NCI-H345 (cell line): ENCODE data around the gene CCDC134.
"Not testable (repeated sequence)": the region's sequence is repeated elsewhere in the genome, so short reads cannot be mapped to it uniquely, and the experiment has no call there.

Source experiments
- DNase-seq: peaks from one replicate; lab custom pipeline; 2025; lab: John Stamatoyannopoulos, UW

The CCDC134 gene

DNA sequence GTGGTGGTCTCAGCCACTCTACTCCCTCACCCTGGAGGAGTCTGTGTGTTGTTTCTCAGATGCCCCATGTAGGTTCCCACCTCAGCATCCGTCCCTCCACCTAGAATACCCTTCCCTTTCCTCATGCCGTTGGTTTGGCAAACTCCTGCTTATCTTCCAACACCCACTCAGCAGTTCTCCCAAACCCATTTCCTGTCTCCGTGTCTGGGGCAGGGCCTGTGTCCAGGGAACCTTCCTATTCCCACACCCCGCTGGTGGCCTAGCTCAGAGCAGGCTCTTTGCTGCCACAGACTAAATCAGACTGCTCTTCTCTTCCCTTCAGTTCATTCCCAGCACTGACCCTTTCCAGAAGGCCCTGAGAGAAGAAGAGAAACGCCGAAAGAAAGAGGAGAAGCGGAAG, 24.9 kb downstream of the CCDC134 start:
- DNase-seq: no peak

DNA sequence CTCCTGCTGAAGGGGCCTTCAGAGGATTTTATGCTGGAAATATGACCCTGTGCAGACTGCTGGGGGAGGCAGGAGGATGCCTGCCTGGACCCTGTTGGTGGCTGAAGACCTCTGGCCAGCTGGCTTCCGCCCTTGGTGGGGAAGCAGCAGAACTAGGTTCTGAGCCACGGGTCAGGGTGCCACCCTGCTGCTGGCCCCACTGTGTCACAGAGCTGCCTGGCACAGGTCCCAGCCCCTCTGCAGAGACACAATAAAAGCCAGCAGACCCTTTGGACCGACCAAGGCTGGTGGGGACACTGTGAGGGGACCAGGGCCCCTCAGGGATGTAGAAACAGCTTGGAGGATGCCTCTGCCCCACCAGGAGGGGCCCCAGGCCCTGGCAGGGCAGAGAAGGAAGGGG, 25.5 kb downstream of the CCDC134 start:
- DNase-seq: no peak

DNA sequence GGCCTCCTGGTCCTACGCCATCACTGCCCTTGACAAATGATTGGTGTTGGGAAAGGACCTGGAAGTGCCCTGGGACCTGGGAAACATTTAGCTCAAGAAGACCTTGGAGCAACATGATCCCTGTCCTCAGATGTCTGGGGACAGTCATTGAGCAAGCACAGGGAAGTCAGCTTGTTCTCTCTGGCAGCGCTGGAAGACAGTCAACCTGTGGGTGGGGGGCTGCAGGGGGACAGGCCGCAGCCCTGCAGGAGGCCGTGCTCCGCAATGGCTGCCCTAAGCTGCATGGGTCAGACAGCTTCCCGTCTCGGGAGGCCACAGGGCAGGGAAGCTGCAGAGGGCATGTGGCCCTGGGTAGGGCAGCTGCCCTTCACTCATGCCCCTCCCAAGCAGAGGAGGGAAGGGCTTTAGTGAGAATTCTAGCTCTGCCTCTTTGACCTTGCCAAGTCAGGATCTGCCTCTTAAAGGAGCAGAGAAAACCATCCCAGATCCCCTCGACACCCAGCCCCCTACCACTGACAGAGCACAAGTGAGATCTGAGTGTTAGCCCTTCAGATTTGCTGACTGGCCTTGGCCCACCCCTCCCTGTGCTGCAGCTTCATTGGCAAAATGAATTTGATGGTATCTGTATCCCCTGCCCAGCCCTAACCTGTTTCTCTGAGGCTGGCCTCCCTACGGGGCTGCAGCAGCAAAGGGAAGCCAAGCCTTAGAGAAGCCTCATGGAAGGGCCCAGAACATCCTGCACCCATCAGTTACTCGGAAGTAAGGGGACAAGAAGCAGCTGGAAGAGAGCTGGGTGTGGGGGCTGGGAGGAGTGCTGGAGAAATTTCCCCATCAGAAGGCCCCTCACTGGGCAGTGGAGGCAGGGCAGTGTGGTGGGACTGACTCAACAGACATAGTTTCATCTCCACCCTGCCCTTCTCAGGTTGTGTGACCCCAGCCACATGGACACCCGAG, 26.2 kb downstream of the CCDC134 start:
- no peak for DNase-seq

DNA sequence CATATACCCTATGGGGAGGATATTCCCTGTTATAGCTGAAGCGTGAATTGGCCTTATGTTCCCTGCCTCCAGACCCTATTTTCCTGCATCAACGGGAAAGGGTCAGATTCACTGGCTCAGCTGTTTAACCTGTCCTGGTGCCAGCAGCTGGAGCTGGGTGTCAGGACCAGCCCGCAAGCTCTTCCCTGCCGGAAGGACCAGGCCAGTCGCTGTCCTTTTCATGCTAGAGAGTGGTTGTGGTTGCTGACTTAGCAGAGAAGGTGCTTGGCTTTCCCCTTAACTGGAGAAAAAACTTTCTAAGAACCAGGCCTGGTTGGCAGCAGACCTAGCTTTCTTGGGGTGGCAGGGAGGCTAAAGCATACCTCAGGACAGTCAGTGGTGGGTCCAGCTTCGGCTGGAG, 27.2 kb downstream of the CCDC134 start:
- DNase-seq: no peak

DNA sequence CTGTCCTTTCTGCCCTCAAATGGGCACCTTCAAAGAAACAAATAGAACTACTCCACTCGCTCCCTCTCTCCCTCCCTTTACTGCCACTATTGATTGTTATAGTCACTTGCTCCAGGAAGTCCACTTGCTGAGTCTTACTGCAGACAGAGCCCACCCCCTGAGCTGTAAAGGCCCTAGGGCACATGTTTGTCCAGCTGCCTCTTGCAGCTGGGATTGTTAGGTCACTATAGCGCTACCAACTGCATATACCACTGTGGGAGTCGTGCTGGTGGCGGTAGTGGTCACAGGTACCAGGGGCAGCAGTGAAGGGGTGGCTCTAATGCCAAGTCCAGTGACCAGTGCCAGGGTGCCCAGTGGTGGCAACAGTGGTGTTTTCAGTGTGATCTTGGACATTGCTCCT, 28.0 kb downstream of the CCDC134 start:
- DNase-seq: peak; percentile 41

DNA sequence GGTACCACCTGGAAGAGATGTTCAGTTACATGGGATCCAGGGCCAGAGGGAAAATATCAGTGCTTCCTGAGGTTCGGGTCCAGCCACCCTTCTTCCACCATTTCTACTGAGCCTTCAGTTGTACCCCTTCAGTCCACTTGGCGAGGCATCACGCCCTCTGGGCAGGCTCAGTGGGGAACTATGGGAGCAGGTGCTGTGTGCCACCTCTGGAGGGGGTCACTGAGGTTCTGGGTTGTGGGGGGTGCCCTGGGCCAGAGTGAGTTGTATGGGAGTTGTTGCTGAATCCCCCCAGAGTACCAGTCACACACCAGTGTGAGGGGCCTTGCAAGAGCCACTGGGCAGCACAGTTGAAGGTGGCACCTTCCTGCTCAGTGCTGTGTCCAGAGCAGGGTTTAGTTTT, 29.7 kb downstream of the CCDC134 start:
- no peak for DNase-seq

DNA sequence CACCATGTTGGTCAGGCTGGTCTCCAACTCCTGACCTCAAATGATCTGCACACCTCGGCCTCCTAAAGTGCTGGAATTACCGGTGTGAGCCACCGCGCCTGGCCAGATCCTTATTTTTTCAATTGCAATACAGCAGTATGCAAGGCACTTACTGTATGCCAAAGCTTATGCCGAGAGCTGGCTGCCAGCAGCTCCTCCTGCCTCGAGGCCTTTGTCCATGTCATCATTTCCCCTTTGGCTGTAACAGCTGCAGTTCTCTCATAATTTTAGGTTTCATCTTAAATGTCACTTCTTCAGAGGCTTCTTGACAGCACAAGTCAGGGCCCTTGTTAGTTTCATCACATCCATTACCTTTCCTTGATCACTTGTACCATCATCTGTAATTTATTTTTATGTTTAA, 30.9 kb downstream of the CCDC134 start:
- DNase-seq: no peak

DNA sequence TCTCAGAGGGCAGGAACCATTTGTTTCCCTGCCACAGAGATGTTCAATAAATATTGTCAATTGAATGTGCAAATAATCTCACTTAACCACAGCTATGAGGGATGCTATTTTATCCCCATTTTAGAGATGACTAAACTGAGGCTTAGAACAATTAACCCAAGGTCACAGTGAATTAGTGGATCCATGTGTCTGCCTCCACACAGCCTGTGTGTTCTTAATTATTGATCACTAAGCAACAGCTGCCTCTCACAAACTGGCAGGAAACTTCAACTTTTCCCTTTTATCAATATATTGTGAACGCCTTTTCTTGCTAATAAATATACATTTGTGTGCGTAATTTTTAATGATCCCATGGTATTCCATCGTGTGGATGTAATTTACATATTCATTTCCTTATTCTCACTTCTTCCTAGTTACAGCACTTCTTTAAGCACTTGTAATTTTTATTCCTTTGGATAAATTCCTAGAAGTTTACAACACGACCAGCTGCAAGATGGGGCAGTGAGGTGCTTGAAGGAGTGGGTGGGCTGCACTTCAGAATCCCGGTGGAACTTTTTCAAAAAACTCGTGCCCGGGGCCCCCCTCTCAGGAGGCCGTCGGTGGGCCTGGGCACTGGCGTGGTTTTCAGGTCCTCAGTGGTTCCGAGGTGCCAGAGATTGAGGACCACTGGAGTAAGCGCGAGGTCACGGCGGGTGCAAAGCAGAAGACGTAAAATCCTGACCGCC, 31.5 kb downstream of the CCDC134 start:
- DNase-seq: no peak

DNA sequence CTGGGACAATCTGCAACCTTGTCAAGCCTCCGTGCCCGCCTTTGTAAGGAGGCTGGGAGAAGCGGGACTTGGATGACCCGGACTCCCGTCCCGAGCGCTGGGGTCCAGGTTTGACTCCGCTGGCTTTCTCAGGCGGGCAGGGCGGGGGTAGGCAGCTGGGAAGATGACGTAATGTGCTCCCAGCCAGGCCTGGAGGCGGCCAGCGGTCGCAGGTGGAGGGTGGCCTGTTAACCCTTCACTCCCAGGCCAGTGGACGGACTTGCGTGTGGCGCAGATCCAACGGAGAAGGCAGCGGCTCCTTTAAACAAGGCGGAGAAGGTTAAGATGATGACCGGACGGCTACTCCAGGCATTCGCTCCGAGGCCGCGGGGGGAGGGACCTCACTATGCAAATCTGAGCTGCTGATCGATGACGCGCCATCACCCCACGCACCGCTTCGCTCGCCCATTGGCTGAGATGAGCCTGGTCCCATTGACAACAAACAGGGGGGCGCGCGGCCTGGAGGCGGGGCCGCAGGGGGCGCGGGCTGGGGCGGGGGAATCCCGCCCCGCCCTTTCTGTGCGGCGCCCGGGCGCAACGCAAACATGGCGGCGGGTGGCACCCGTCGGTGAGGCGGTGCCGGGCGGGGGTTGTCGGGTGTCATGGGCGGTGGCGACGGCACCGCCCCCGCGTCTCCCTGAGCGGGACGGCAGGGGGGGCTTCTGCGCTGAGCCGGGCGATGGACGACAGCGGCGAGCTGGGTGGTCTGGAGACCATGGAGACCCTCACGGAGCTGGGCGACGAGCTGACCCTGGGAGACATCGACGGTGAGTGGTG, 32.3 kb downstream of the CCDC134 start, which contains the start of gene SREBF2:
SREBF2 (plus strand) TSS at position 553 of the 816 bp plus-strand sequence; CDS start at position 719, 166 bp downstream.
- DNase-seq: peak; percentile 97

DNA sequence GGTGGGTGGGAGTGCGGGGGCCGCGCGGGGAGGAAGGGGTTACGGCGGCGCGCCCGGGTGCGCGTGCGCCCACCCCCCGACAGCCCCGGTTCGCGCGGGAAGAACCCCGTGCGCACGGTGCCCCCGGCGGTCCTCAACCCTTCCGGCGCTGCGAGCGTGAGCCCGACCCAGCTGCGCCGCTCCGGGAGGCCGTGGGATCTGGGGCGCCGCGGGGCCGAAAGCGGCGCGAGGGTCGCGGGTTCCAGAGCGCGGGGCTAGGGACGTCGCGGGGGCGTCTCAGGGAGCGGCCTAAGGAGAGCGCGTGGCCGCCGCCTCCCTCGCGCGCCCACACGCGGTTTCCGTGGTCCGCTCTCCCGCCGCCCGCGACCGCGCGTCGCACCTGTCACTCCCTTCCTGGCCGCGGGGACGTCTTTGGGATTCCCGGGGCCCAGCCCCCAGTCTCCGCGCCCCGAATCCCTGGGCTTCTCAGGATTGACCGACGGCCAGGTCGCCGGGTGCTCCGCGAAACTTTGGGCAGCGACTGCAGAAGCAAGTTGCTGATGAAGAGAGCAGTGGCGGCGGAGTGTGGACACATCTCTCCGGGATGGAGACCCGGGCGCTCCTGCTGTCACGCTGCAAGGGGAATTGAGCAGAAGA, 33.0 kb downstream of the CCDC134 start:
- DNase-seq: peak; percentile 40

DNA sequence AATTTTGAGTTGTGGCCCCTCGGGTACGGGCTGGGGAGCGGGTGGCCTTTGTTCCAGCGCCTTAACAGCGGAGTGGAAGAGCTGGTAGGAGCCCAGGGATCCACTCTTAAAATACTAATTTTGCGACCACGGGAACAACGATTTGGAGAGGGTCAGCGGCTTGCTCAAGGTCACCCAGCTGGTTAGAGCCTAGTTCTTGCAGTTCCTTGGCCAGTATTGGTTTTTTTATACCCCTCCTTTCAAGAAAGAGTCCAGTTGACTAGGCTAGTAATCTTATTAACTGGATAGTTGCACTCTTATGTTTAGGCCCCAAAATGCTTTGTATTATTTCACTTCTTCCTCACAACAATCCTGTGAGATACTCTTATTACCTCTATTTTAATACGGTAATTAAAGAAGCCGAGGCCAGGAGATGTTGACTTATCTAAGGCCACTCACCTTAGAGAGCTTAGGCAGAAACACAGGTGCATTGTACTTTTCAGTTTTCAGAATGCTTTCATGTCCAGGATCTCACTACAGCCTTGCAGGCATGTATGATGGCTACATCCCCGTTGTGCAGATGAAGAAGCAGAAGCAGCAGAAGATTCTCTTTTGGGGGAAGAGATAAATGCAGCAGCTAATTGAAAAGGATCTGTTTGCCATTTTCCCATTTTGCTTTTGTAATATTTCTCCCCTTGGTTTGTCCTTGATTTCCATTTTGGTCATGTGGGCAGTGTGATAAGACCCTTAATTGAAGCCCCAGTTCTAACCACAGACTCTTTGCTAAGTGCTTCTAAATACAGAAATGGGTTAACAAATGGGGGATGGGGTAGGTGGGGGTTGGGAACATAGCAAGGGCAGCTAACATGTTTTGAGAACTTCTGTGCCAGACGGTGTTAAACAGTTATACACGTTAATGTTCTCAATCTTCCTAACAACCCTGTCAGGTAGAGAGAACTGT, 33.8 kb downstream of the CCDC134 start:
- DNase-seq: no peak

DNA sequence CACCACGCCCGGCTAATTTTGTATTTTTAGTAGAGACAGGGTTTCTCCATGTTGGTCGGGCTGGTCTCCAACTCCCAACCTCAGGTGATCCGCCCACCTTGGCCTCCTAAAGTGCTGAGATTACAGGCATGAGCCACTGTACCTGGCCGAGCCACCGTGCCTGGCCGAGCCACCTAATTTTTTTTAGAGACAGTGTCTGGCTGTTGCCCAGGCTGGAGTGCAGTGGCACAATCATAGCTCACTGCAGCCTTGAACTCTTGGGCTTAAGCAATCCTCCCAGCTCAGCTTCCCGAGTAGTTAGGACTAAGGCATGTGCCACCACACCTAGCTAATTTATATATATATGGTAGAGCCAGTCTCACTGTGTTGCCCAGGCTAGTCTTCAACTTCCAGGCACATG, 35.0 kb downstream of the CCDC134 start:
- DNase-seq: not testable (repeated sequence)

DNA sequence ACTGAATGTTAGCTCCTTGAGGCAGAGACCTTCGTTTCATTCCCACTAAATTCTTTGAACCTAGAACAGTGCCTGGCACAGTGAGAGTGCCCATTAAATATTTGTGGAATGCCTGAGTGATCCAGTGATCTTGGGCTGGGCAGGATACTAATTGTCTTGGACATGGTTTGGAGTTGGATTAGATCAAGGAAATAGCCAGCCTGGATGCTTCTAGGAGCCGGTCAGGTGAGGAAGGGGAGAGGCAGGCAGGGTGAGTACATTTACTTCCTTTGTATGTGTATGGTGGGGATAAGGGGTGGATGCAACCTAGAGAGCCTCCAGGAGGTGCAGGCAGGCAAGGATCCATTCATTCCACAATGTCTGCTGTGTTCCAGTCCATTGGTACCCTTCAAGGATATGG, 36.1 kb downstream of the CCDC134 start:
- no peak for DNase-seq

DNA sequence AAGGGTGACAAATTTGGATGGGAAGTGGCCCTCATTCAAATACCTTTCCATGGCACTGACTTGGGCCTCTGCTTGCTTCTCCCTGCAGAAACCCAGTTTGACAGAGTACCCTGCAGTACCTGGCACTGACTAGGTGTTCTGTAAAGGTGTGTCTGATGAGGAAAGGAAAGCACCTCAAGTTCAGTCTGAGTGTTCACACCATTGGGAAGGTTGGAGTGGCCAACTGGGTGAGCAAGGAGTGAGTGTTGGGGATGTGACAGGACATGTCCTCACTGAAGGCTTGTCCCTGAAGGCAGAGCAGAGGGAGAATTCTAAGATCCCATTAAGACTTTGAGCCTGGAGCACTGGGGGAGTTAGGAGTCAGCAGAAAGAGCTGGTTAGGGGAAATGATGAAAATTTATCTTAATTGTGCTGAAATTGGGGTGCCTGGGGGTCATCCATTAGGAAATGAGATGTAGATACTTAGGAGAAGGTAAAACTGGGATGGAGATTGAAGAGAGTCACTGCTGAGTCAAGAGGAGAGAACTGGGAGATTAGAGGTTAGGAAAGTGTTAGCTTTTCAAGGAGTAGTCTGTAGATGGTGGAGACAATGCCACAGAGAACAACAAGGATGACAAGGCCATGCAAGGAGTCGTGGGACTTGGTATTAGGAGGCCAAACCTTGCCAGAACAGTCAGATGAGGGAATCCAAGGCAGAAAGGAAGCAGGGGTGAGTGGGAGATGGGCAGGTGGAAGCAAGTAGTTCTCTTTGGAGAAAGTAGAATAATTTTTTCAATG, 38.6 kb downstream of the CCDC134 start:
- DNase-seq: no peak

DNA sequence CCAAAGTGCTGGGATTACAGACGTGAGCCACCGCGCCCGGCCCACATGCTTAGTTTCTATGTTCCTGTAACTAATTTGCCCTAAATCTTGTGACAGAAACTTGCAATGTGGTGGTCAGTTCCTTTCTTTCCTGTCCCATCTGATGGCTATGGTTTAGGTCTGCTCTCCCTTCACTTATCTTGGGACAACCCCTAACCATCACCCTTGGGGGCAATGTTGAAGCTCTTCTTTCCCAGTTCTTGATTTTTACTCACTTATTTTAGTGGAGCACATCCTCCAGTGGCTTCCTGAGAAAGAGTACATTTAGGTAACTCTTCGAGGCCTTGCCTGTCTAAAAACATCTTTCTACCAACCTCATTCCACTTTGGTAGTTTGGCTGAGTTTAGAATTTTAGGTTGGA, 39.7 kb downstream of the CCDC134 start:
- DNase-seq: no peak

DNA sequence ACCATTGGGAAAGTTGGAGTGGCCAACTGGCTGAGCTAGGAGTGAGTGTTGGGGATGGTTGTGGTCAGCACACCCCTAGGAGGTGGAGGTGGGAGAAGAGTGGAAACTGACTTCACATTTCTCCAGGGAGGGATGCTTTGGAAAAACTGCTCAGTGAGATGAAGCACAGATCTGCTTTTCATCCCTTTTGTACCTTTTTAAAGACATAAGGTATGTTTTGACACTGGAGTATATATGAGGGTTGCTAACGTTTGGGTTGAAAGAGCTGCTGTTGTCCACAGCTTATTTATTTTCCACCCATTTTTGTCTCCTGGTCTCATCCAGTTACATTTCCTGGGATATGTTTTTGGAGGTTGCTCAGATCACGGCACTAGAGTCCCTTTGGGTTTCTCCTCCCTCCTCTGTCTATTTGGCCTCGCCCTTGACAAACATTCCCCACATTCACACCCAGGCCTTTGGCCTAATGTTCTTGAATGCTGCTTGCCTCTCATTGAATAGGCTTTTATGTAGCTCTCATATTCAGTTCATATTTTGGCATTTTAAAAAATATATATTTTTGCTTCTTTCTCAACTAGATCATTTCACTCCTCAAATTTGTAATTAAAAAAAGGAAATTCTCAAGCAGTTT, 40.7 kb downstream of the CCDC134 start:
- DNase-seq: no peak

DNA sequence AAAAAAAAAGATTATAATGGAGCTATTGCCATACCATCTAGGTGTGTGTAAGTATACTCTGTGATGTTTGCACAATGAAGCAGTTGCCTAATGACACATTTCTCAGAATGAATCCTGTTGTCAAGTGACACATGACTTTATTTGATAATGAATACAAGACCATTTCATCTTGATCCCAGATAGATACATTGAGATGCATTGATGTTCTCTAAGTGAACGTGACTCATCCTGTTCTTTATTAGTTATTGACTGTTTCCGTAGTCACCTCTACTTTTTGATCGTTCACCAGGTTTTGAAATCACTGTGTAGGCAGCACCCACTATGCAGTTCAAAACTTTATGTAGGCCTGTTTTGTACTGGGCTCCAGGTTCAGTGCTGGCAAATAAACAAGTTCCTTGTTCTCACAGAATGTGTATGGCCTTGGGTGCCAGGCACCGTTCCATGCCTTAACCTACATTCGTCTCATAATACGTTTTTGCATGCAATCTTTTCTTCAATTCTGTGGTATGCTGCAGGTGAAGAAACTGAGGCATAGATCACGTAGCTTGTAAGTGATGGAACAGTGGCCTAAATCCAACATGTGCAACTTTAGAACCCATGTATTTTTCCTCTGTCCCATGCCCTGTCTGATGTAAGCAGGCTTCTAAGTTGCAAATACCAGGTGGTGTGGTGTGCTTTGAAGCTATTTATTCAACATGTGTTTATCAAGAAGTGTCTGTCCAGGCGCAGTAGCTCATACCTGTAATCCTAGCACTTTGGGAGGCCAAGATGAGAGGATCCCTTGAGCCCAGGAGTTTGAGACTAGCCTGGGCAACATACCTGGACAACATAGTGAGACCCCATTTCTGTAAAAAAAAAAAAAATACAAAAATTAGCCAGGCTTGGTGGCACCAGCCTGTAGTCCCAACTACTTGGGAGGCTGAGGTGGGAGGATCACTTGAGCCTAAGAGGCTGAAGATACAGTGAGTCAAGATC, 42.8 kb downstream of the CCDC134 start:
- DNase-seq: no peak

DNA sequence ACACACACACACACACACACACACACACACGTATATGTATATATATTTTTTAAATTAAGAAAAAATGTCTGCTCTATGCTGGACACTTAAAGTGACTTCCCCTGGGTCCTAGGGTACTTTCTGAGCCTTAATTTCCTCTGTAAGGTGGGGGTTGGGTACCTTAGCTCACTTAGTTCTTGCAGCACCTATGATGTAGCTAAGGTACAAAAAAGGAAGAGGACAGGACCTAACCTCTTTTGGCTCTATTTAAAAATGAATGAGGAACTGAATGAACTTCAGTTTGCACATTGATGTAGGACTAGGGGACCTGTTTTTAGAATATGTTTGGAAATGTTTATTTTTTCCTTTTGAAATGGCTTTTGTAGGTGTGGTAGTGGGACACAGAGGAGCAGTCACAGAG, 43.6 kb downstream of the CCDC134 start:
- DNase-seq: no peak
